Upper lobe of left lung (tissue), 4 donors: ENCODE measurements around the gene RDM1.

ENCODE experiments used
- EP300 ChIP-seq, 4 donors: sonication (generic); formaldehyde crosslinking; IDR thresholded peaks; one replicate each; pipeline ENCODE4 v1.5.1; 2017; ENCODE audit warnings: antibody characterized with exemption in 4 of 4, control low read depth in 2 of 4
- POLR2A ChIP-seq, 4 donors: fragments of 450-650 bp; IDR thresholded peaks; one replicate each; pipeline ENCODE4 v1.5.1; 2016 to 2017; ENCODE audit warnings: antibody characterized with exemption in 4 of 4, mild to moderate bottlenecking in 2 of 4
- POLR2AphosphoS5 ChIP-seq, 2 donors: sonication (generic); formaldehyde crosslinking; IDR thresholded peaks; one replicate each; pipeline ENCODE4 v1.5.1; 2017; ENCODE audit warnings: antibody characterized with exemption in 2 of 2
- TF ChIP-seq, protein P1 (sequence below), 6 experiments: fragments of 450-650 bp in 4 of 6; fragments of 200-600 bp in 2 of 6; sonication (generic) in 2 of 6; IDR thresholded peaks; one replicate each; pipeline ENCODE4 v1.5.1; 2016 to 2019; ENCODE audit warnings: antibody characterized with exemption in 6 of 6

DNA sequence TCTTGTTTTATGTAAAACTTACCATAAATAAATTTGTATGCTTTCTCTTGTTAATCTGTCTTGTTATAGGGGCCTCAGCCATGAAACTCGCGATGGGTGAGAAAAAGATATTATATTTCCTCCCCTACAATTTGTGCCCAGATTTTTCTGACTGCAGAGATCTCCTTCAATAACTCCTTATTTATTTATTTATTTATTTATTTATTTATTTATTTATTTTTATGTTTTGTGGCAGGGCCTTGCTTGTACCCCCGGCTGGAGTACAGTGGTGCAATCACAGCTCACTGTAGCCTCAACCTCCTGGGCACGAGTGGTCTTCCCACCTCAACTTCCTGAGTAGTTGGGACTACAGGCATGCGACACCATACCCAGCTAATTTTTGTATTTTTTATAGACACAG is 27.1 kb downstream of the RDM1 start:
- no peak for TF ChIP-seq POLR2A (IDR thresholded peaks at IDR 0.05)
- TF ChIP-seq, protein P1, sequence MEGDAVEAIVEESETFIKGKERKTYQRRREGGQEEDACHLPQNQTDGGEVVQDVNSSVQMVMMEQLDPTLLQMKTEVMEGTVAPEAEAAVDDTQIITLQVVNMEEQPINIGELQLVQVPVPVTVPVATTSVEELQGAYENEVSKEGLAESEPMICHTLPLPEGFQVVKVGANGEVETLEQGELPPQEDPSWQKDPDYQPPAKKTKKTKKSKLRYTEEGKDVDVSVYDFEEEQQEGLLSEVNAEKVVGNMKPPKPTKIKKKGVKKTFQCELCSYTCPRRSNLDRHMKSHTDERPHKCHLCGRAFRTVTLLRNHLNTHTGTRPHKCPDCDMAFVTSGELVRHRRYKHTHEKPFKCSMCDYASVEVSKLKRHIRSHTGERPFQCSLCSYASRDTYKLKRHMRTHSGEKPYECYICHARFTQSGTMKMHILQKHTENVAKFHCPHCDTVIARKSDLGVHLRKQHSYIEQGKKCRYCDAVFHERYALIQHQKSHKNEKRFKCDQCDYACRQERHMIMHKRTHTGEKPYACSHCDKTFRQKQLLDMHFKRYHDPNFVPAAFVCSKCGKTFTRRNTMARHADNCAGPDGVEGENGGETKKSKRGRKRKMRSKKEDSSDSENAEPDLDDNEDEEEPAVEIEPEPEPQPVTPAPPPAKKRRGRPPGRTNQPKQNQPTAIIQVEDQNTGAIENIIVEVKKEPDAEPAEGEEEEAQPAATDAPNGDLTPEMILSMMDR (IDR thresholded peaks at IDR 0.05): no peak
- TF ChIP-seq POLR2AphosphoS5 (IDR thresholded peaks at IDR 0.05): no peak
- TF ChIP-seq EP300 (IDR thresholded peaks at IDR 0.05): no peak
